ENCODE measurements around the gene TMEM37.

TMEM37 gene

DNA sequence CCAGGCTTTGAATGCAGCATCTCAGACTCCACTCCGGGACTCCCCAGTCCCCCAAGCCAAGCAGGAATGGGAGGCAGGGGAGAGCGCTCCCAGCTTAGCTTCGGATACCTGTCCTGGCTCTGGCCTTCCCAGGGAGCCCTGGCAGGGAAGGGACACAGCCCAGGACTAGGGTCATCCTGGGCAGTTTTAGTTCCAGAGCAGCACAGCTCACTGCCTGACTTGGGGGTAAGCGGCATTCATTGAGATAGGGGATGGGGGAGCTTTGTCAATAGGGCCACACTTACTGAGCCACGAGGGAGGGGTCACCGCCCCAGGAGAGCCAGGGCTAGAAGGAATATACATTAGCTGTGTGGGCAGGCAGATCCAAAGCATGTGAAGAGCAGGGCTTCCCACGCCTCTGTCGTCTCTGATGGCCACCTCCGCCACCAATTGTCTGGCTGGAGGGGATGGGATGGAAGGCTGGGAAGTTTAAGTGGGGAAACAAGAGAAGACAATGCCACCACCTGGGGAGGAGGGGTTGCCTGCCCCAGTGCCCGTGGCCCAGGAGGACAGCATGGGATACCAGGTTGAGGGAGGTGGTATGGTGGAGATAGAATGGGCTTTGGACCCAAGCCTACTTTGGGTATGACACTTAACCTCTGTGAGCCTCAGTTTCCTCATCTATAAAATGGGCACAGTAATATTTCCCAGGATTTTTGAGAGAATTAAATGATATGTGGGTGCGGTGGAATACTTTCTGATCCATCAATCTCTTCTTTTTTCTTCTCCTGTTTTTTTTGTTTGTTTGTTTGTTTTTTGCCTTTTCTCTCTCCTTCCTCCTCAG, 52.5 kb downstream of the TMEM37 start:
- H3K27me3 Mint-ChIP-seq = peaks cover 54% of the 10 kb centered on the region
- no peak overlapping the region for H3K4me3 Mint-ChIP-seq
- DNase-seq (ENCODE audit: low spot score in 2 of 2) (no peak), ATAC-seq (replicated peaks; ENCODE audit: extremely low read depth, poor library complexity, severe bottlenecking) (no peak)
- no peaks in the 10 kb centered on the region for H3K9me3 Mint-ChIP-seq
- no peaks in the 10 kb centered on the region for H3K4me1 Mint-ChIP-seq
- no peak overlapping the region for H3K27ac Mint-ChIP-seq (ENCODE audit: low read depth)
- peaks cover 2% of the 10 kb centered on the region for H3K36me3 Mint-ChIP-seq (ENCODE audit: insufficient read depth)

DNA sequence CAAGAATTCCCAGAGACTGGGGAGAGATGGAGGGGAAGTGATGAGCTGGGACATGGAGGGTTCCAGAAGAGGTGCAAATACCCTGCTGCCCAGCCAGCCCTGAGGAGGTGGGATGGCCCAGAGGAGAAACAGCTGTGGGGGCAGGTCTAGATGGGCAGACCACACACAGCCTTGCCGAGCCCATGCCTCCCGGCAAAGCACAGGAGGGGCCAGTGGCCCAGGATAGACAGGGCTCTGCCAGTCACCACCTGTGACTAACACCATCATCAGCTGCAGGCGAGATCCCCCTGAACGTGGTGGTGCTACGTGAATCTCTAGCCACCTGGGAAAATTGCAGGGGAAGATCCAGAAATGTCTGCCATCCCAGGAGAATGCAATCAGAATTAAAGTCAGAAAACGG, 53.2 kb downstream of the TMEM37 start:
- peaks cover 54% of the 10 kb centered on the region for H3K27me3 Mint-ChIP-seq
- ATAC-seq (replicated peaks; ENCODE audit: extremely low read depth, poor library complexity, severe bottlenecking) = no peak
- no peaks in the 10 kb centered on the region for H3K4me1 Mint-ChIP-seq
- H3K4me3 Mint-ChIP-seq = no peak overlapping the region
- no peak overlapping the region for H3K27ac Mint-ChIP-seq (ENCODE audit: low read depth)
- H3K36me3 Mint-ChIP-seq (ENCODE audit: insufficient read depth) = peaks cover 2% of the 10 kb centered on the region
- no peak for DNase-seq (ENCODE audit: low spot score in 2 of 2)
- no peaks in the 10 kb centered on the region for H3K9me3 Mint-ChIP-seq

- Mint-ChIP-seq H3K9me3 (no peaks in the 10 kb centered on the region), H3K27ac (ENCODE audit: low read depth) (no peak overlapping the region), H3K4me3 (no peak overlapping the region), H3K36me3 (ENCODE audit: insufficient read depth) (peaks cover 2% of the 10 kb centered on the region), H3K4me1 (no peaks in the 10 kb centered on the region), H3K27me3 (peaks cover 48% of the 10 kb centered on the region)
- no peak for DNase-seq (ENCODE audit: low spot score in 2 of 2)
- no peak for ATAC-seq (replicated peaks; ENCODE audit: extremely low read depth, poor library complexity, severe bottlenecking)
These were observed 53.9 kb downstream of the TMEM37 start for GRCh38 chr2:119485336-119486110.

GRCh38 chr2:119486196-119486827, 54.7 kb downstream of the TMEM37 start:
- Mint-ChIP-seq H3K4me1 (no peaks in the 10 kb centered on the region), H3K9me3 (no peaks in the 10 kb centered on the region), H3K4me3 (no peak overlapping the region), H3K27me3 (peaks cover 40% of the 10 kb centered on the region), H3K27ac (ENCODE audit: low read depth) (no peak overlapping the region), H3K36me3 (ENCODE audit: insufficient read depth) (no peaks in the 10 kb centered on the region)
- DNase-seq (ENCODE audit: low spot score in 2 of 2) = no peak
- no peak for ATAC-seq (replicated peaks; ENCODE audit: extremely low read depth, poor library complexity, severe bottlenecking)

- DNase-seq (ENCODE audit: low spot score in 2 of 2) = no peak
- H3K4me1 Mint-ChIP-seq = no peaks in the 10 kb centered on the region
- H3K27ac Mint-ChIP-seq (ENCODE audit: low read depth) = no peak overlapping the region
- ATAC-seq (replicated peaks; ENCODE audit: extremely low read depth, poor library complexity, severe bottlenecking) = no peak
- H3K4me3 Mint-ChIP-seq = no peak overlapping the region
- no peaks in the 10 kb centered on the region for H3K9me3 Mint-ChIP-seq
- peaks cover 37% of the 10 kb centered on the region for H3K27me3 Mint-ChIP-seq
- H3K36me3 Mint-ChIP-seq (ENCODE audit: insufficient read depth) = no peaks in the 10 kb centered on the region
These were observed 55.2 kb downstream of the TMEM37 start for GRCh38 chr2:119486886-119487285.

DNA sequence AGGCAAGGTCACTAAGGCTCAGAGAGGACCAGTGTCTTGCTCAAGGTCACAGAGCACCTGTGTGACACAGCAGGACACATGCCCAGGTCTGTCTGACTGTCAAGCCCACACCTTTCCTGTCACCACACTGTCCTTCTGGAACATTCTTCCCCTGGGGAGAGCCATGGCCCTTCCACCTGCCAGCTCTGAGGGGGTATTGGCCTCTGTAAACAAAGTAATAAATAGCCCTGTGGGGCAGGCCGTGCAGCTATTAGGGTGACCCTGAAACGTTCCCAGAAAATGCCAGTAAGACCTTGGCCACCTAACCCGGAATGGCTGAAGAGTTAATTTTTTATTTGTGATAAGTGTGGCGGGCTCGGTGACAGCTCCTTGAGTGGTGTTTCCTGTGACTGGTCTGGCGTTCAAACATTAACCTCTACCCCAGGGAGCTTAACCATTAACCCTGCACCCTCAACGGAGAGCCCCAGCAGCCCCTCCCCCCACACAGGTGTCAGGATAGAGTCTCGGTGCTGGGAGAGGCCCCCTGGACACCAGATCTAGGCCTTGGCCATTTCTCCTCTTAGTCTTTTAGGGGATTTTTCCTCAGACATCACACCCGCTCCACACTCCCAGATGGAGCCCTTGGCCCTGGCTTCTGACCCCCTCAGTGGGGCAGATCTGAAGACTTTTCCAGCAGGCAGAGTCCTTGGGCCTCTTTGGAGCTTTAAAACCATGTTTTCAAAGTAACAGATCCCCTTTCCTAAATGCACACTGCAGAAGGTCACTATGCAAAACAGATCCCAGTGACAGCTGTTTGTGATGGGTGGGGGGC, 56.0 kb downstream of the TMEM37 start:
- peaks cover 37% of the 10 kb centered on the region for H3K27me3 Mint-ChIP-seq
- H3K9me3 Mint-ChIP-seq = no peaks in the 10 kb centered on the region
- no peaks in the 10 kb centered on the region for H3K36me3 Mint-ChIP-seq (ENCODE audit: insufficient read depth)
- H3K27ac Mint-ChIP-seq (ENCODE audit: low read depth) = no peak overlapping the region
- ATAC-seq (replicated peaks; ENCODE audit: extremely low read depth, poor library complexity, severe bottlenecking) (no peak), DNase-seq (ENCODE audit: low spot score in 2 of 2) (no peak)
- H3K4me3 Mint-ChIP-seq = no peak overlapping the region
- no peaks in the 10 kb centered on the region for H3K4me1 Mint-ChIP-seq
